ENCODE data around the gene FOCAD. TPM values are rescaled to one million over a fixed set of nuclear protein-coding genes. Genes with fewer than 3 reads are reported as not detected.

FOCAD gene
- total RNA-seq, 1 experiment from 2014 or later: 43.3 TPM

DNA sequence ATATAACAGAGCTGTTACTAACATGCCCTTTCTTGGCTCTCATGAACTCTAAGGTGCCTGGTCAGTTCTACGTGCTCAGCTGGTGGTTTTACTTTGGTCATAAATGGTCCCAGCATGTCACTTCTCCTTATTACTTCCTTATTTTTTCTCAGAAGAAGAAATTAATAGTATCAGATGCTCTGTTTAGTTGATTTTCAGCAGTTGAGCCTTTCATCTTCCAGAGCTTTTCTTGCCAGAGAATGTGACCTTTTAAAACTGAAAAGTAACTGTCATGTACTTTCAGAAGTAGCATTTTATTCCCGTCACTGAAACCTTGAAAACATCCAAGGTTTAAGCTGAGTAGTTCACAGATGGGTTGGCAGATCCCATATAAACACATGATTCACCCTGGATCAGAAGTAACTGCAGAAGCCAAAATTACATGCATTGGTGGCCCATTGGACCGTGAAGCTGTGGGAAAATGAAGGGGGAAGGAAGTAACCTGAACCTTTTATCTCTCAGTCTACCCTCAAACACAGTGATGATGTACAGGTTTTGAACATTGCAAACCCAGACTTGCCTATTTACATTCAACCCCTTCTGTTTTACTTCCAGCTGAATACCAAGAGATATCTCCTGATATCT is 296.9 kb downstream of the FOCAD start:
- H3K36me3 Mint-ChIP-seq (ENCODE audit: insufficient read depth in 1 of 3, low read depth in 3 of 3): peaks cover 8 to 31% (median 27%) of the 10 kb centered on the region in 3 experiments; a peak in 5 of 7 replicates
- Histone ChIP-seq H3K79me1 (ENCODE audit: insufficient read depth, low read depth, low read length, poor library complexity, severe bottlenecking) (no peaks in the 10 kb centered on the region), H3K27ac (ENCODE audit: insufficient read length, low read depth, low read length) (no peak overlapping the region), H3K27me3 (ENCODE audit: insufficient read depth, low read length) (no peaks in the 10 kb centered on the region), H4K91ac (ENCODE audit: insufficient read length, low read depth, low read length) (no peak overlapping the region), H4K20me1 (ENCODE audit: control insufficient read depth, insufficient read depth, insufficient read length) (no peaks in the 10 kb centered on the region), H3T11ph (ENCODE audit: low read length) (no peak overlapping the region), H2AFZ (ENCODE audit: low read length) (no peak overlapping the region), H3K4ac (ENCODE audit: low read depth, low read length) (no peak overlapping the region), H3K79me2 (ENCODE audit: insufficient read depth, low read length) (no peaks in the 10 kb centered on the region), H3K9ac (ENCODE audit: extremely low read depth, insufficient read length, low read length) (no peak overlapping the region), H3K18ac (ENCODE audit: insufficient read length, low read depth, low read length) (no peak overlapping the region), H3K4me2 (ENCODE audit: insufficient read depth, insufficient read length, low read length) (no peak overlapping the region), H3K9me3 (ENCODE audit: control insufficient read depth, low read depth, low read length) (no peaks in the 10 kb centered on the region), H3K4me1 (ENCODE audit: insufficient read depth, low read length) (no peaks in the 10 kb centered on the region), H3K14ac (ENCODE audit: insufficient read depth, low read length) (no peak overlapping the region), H2BK12ac (ENCODE audit: insufficient read length, low read depth, low read length) (no peak overlapping the region), H3K56ac (ENCODE audit: insufficient read length, low read depth, low read length) (no peak overlapping the region), H4K5ac (ENCODE audit: insufficient read length, low read depth, low read length) (no peak overlapping the region), H3K23me2 (ENCODE audit: insufficient read length, low read depth, low read length, poor library complexity, severe bottlenecking) (no peaks in the 10 kb centered on the region), H4K8ac (replicated peaks; ENCODE audit: insufficient read length, low read depth, low read length) (no peak overlapping the region), H2BK120ac (ENCODE audit: low read depth, low read length, poor library complexity, severe bottlenecking) (no peak overlapping the region), H3K23ac (ENCODE audit: insufficient read length, low read depth, low read length) (no peak overlapping the region), H2BK20ac (ENCODE audit: low read depth, low read length, poor library complexity, severe bottlenecking) (no peak overlapping the region), H2AK5ac (ENCODE audit: insufficient read length, low read length) (no peak overlapping the region), H2BK15ac (ENCODE audit: low read depth, low read length) (no peak overlapping the region), H2BK5ac (ENCODE audit: insufficient read length, low read length) (no peak overlapping the region)
- H3K27ac Mint-ChIP-seq: peak overlapping the region in 1 of 3 experiments; percentile 31; a peak in 3 of 7 replicates
- no peak for DNase-seq
- no peaks in the 10 kb centered on the region for H3K9me3 Mint-ChIP-seq
- no peak overlapping the region for H3K4me3 Mint-ChIP-seq
- TF ChIP-seq, protein P1, sequence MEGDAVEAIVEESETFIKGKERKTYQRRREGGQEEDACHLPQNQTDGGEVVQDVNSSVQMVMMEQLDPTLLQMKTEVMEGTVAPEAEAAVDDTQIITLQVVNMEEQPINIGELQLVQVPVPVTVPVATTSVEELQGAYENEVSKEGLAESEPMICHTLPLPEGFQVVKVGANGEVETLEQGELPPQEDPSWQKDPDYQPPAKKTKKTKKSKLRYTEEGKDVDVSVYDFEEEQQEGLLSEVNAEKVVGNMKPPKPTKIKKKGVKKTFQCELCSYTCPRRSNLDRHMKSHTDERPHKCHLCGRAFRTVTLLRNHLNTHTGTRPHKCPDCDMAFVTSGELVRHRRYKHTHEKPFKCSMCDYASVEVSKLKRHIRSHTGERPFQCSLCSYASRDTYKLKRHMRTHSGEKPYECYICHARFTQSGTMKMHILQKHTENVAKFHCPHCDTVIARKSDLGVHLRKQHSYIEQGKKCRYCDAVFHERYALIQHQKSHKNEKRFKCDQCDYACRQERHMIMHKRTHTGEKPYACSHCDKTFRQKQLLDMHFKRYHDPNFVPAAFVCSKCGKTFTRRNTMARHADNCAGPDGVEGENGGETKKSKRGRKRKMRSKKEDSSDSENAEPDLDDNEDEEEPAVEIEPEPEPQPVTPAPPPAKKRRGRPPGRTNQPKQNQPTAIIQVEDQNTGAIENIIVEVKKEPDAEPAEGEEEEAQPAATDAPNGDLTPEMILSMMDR (conservative IDR thresholded peaks at IDR 0.05): no peak
- no CpG with 5 or more reads among the region's 3 CpGs for WGBS (ENCODE audit: extremely low coverage, insufficient read length, low lambda C conversion rate)
- no peaks in the 10 kb centered on the region for H3K4me1 Mint-ChIP-seq
- no peaks in the 10 kb centered on the region for H3K27me3 Mint-ChIP-seq (ENCODE audit: low read depth)
